Mucosa of stomach (tissue), 1 donor: ENCODE data around the gene KHNYN.
"Not testable (repeated sequence)": the region's sequence is repeated elsewhere in the genome, so short reads cannot be mapped to it uniquely, and the experiment has no call there.

Experiments used
- H3K27me3 ChIP-seq: one replicate; pipeline ENCODE4 v1.7.0; 2013; ENCODE audit warnings: mild to moderate bottlenecking, low read length; ENCODE audit not compliant: control insufficient read depth, insufficient read depth
- H3K36me3 ChIP-seq: one replicate; pipeline ENCODE4 v1.7.0; 2013; ENCODE audit warnings: low read length; ENCODE audit not compliant: control insufficient read depth, insufficient read depth
- H3K4me1 ChIP-seq: one replicate; pipeline ENCODE4 v1.7.0; 2013; ENCODE audit warnings: mild to moderate bottlenecking, low read length; ENCODE audit not compliant: control insufficient read depth, insufficient read depth
- H3K4me3 ChIP-seq: one replicate; pipeline ENCODE4 v1.7.0; 2013; ENCODE audit warnings: low read length
- H3K9ac ChIP-seq: one replicate; pipeline ENCODE4 v1.7.0; 2013; ENCODE audit warnings: mild to moderate bottlenecking, low read length, moderate library complexity
- H3K9me3 ChIP-seq: one replicate; pipeline ENCODE4 v1.7.0; 2013; ENCODE audit warnings: mild to moderate bottlenecking, low read length, moderate library complexity; ENCODE audit not compliant: control insufficient read depth
- donor health status: Pancreatic carcinoma.

The KHNYN gene

GRCh38 chr14:24429395-24430142 lies at the start of gene KHNYN, which contains the start of gene CBLN3:
Gene KHNYN (plus strand): TSS chr14:24429954. CDS start chr14:24430731, 777 bp downstream.
Gene CBLN3 (minus strand): TSS chr14:24429668. CDS start chr14:24429054, 614 bp downstream.
- Histone ChIP-seq H3K27me3 (no peaks in the 10 kb centered on the region), H3K36me3 (peaks cover 25% of the 10 kb centered on the region), H3K4me3 (peak within 1 kb of the TSS; percentile 79), H3K9ac (peak within 1 kb of the TSS; percentile 96), H3K4me1 (peaks cover 60% of the 10 kb centered on the region), H3K9me3 (no peaks in the 10 kb centered on the region)

DNA sequence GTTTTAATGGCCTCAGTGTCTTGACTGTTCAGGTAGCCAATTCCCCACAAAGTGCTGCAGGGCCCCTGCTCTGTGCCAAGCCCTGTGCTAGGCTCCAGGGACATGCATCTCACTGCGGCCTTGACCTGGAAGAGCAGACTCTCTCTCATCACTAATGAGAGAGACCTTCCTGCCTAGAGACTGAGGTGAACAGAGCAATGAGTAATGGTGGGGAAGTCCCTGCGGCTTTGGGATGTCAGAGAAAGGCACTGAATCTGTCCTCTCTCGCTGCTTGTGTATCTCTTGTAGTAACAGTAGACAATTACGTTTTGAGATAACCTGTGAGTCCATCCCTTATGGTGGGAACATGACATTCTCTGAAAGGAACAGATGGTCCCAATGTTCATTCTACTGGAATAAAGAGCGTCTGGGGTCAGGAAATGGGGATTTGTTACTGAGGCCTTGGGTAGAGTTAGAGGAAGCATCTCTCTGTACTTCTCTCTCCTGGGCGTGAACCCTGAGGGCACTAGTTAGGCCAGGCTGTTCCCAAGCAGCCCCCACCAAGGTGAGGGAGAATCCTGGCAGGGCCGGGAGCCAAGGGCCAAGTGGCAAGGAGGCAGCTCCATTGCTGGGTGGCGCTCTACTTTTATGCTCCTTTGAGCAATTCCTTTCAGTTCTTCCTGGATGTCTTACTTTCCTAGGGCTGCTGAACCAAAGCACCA lies 48.2 kb upstream of the KHNYN start:
- Histone ChIP-seq H3K4me3 (no peak overlapping the region), H3K9ac (no peak overlapping the region), H3K4me1 (no peaks in the 10 kb centered on the region), H3K27me3 (no peaks in the 10 kb centered on the region), H3K9me3 (no peaks in the 10 kb centered on the region), H3K36me3 (no peaks in the 10 kb centered on the region)

DNA sequence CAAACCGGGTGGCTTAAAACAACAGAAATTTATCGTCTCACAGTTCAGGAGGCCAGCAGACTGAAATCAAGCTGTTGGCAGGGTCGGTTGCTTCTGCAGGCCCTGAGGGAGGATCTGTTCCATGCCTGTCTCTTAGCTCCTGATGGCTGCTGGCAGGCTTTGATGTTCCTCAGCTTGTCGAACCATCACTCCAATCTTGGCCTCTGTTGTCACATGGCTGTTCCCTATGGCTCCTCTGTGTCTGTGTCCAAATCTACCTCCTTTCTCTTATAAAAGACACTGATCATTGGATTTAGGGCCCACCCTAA lies 47.7 kb upstream of the KHNYN start:
- Histone ChIP-seq H3K9ac (no peak overlapping the region), H3K36me3 (no peaks in the 10 kb centered on the region), H3K9me3 (no peaks in the 10 kb centered on the region), H3K4me3 (no peak overlapping the region), H3K27me3 (no peaks in the 10 kb centered on the region), H3K4me1 (no peaks in the 10 kb centered on the region)

GRCh38 chr14:24384169-24384568 lies 45.6 kb upstream of the KHNYN start:
- Histone ChIP-seq H3K9me3 (no peaks in the 10 kb centered on the region), H3K4me1 (no peaks in the 10 kb centered on the region), H3K27me3 (no peaks in the 10 kb centered on the region), H3K4me3 (no peak overlapping the region), H3K9ac (no peak overlapping the region), H3K36me3 (no peaks in the 10 kb centered on the region)

DNA sequence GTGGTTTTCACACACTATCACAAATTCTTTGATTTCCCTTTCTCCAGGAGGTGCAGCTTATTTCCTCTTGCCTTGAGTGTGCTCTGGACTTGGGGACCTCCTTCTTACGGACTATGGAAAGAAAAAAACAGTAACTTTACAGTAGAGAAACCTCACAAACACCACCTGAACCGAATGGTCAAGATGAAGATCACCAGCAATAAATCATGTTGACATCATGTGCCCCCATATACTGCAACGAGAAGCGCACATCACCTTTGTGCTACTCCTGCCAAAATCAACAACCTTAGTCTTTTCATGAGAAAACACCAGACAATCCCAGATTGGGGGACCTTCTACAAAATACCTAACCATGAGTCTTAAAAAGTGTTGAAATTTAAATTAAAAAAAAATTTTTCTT lies 44.2 kb upstream of the KHNYN start:
- H3K4me3 ChIP-seq = no peak overlapping the region
- no peaks in the 10 kb centered on the region for H3K9me3 ChIP-seq
- no peaks in the 10 kb centered on the region for H3K36me3 ChIP-seq
- H3K27me3 ChIP-seq = no peaks in the 10 kb centered on the region
- H3K9ac ChIP-seq = no peak overlapping the region
- H3K4me1 ChIP-seq = no peaks in the 10 kb centered on the region

- Histone ChIP-seq H3K9ac (no peak overlapping the region), H3K9me3 (no peaks in the 10 kb centered on the region), H3K4me3 (no peak overlapping the region), H3K27me3 (no peaks in the 10 kb centered on the region), H3K4me1 (no peaks in the 10 kb centered on the region), H3K36me3 (no peaks in the 10 kb centered on the region)
These were observed 42.8 kb upstream of the KHNYN start for GRCh38 chr14:24387009-24387345.

GRCh38 chr14:24387579-24387978 lies 42.2 kb upstream of the KHNYN start:
- not testable (repeated sequence) for H3K4me3 ChIP-seq, H3K9ac ChIP-seq, H3K9me3 ChIP-seq, H3K4me1 ChIP-seq, H3K36me3 ChIP-seq, H3K27me3 ChIP-seq

DNA sequence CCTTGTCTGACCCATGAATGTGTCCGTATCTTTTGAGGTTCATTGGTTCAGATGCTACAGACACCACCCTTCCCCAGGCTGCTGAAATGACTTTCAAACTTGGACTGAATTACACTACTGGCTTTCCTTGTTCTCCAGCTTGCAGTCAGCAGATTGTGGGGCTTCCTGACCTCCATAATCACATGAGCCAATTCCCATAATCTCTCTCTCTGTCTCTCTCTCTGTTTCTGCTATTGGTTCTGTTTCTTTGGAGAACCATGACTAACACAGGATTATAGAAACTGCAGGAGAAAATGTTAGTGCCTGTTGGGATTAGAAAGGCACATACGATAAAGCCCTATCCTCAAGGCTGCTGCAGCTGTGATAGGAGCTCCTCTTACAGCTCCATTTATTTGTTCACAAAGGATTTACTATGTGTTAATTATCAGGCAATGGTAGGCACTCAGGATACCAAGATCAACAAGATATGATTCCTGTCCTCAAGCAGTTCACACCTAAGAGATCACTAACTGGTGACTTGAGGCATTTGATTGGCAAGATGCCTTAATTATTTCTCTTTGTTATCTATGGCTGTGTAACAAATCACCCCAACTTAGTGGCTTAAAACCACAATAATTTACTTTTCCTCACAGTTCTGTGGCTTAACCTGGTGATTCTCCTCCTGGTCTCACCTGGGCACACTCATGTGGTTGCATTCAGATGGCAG lies 41.1 kb upstream of the KHNYN start:
- no peaks in the 10 kb centered on the region for H3K9me3 ChIP-seq
- no peak overlapping the region for H3K9ac ChIP-seq
- peaks cover 5% of the 10 kb centered on the region for H3K4me1 ChIP-seq
- no peak overlapping the region for H3K4me3 ChIP-seq
- no peaks in the 10 kb centered on the region for H3K27me3 ChIP-seq
- H3K36me3 ChIP-seq = no peaks in the 10 kb centered on the region

GRCh38 chr14:24389226-24389848 lies 40.4 kb upstream of the KHNYN start:
- Histone ChIP-seq H3K4me1 (peaks cover 5% of the 10 kb centered on the region), H3K9me3 (no peaks in the 10 kb centered on the region), H3K4me3 (no peak overlapping the region), H3K9ac (no peak overlapping the region), H3K27me3 (no peaks in the 10 kb centered on the region), H3K36me3 (no peaks in the 10 kb centered on the region)

- H3K9me3 ChIP-seq = no peaks in the 10 kb centered on the region
- H3K4me3 ChIP-seq = no peak overlapping the region
- no peak overlapping the region for H3K9ac ChIP-seq
- peaks cover 5% of the 10 kb centered on the region for H3K4me1 ChIP-seq
- H3K27me3 ChIP-seq = no peaks in the 10 kb centered on the region
- no peaks in the 10 kb centered on the region for H3K36me3 ChIP-seq
These were observed 38.9 kb upstream of the KHNYN start for GRCh38 chr14:24390701-24391468.

GRCh38 chr14:24392325-24393091 lies 37.2 kb upstream of the KHNYN start:
- Histone ChIP-seq H3K36me3 (no peaks in the 10 kb centered on the region), H3K4me3 (no peak overlapping the region), H3K9ac (no peak overlapping the region), H3K27me3 (no peaks in the 10 kb centered on the region), H3K9me3 (no peaks in the 10 kb centered on the region), H3K4me1 (peaks cover 7% of the 10 kb centered on the region)
